Astrocyte of the spinal cord (primary cell): ENCODE results near the gene TEFM.

Source experiments
- DNase-seq: peaks from one replicate; pipeline ENCODE4 v3.0.0; 2011; ENCODE audit warnings: low read depth, low spot score
- H3K4me3 ChIP-seq: 2 replicates; pipeline ENCODE4 v1.5.1; 2011; ENCODE audit warnings: low read depth, mild to moderate bottlenecking, low read length, moderate library complexity
- in situ Hi-C: cut with HindIII; loops from 2 replicates; pipeline ENCODE4 v1.10.0; 2017; ENCODE audit warnings: low sequenced_read_pairs
- TF ChIP-seq, protein P1 (sequence below): IDR thresholded peaks from 2 replicates; pipeline ENCODE4 v1.5.1; 2012; ENCODE audit warnings: low read depth, mild to moderate bottlenecking, low read length, inconsistent platforms

The TEFM gene

DNA sequence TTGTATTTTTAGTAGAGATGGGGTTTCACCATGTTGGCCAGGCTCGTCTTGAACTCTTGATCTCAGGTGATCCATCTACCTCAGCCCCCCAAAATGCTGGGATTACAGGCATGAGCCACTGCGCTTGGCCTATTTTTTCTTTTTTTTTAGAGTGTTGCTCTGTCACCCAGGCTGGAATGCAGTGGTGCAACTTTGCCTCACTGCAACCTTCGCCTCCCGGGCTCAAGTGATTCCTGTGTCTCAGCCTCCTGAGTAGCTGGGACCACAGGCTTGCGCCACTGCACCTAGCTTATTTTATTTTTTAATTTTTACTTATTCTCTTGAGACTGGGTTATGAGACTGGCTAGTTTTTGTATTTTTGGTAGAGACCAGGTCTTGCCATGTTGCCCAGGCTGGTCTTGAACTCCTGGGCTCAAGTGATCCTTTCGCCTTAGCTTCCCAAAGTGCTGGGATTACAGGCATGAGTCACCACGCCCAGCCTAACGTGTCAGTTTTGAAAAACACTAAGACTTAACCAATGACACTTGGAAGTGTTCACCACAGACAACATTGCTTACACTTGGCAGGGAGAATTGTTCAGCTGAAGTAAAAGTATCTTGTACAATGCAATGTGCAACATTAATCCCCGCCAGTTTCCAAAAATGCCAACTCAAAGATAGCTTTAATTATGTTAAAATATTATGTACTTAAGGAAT, 47.3 kb downstream of the TEFM start:
- DNase-seq, result no peak
- TF ChIP-seq, protein P1, sequence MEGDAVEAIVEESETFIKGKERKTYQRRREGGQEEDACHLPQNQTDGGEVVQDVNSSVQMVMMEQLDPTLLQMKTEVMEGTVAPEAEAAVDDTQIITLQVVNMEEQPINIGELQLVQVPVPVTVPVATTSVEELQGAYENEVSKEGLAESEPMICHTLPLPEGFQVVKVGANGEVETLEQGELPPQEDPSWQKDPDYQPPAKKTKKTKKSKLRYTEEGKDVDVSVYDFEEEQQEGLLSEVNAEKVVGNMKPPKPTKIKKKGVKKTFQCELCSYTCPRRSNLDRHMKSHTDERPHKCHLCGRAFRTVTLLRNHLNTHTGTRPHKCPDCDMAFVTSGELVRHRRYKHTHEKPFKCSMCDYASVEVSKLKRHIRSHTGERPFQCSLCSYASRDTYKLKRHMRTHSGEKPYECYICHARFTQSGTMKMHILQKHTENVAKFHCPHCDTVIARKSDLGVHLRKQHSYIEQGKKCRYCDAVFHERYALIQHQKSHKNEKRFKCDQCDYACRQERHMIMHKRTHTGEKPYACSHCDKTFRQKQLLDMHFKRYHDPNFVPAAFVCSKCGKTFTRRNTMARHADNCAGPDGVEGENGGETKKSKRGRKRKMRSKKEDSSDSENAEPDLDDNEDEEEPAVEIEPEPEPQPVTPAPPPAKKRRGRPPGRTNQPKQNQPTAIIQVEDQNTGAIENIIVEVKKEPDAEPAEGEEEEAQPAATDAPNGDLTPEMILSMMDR, result no peak
- no peak overlapping the region for H3K4me3 ChIP-seq
- in situ Hi-C loops, result no loop called here

DNA sequence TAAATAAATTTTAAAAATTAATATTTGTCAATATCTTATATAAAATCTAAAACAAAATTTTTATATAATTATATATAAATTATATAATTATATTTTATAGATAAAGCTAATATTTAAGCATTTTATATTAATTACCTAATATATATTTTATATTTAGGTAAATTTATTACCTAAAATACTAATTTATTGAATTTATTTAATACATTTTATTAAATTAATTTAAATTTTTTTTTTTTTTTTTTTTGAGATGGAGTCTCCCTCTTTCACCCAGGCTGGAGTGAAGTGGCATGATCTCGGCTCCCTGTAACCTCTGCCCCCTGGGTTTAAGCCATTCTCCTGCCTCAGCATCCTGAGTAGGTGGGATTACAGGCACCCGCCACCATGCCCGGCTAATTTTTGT, 51.9 kb downstream of the TEFM start:
- DNase-seq, result no peak
- in situ Hi-C loops, result no loop called here
- H3K4me3 ChIP-seq, result no peak overlapping the region
- TF ChIP-seq, protein P1, result no peak
